Lower leg skin (tissue), 4 donors: ENCODE data around the gene GRB14. TPM values are rescaled to one million over a fixed set of nuclear protein-coding genes. Genes with fewer than 3 reads are reported as not detected.

Experiments used
- DNase-seq, 2 donors: peaks; one replicate each; pipeline ENCODE4 v3.0.0-alpha.2; 2019; ENCODE audit warnings: low spot score in 2 of 2
- H3K4me3 ChIP-seq: fragments of 200-600 bp; sonication (generic); 2 replicates; pipeline ENCODE4 v1.5.1; 2017; ENCODE audit warnings: mild to moderate bottlenecking, low read depth; ENCODE audit not compliant: poor library complexity, severe bottlenecking
- CTCF ChIP-seq, 3 donors: fragments of 450-650 bp; IDR thresholded peaks; one replicate each; pipeline ENCODE4 v1.5.1; 2016; ENCODE audit warnings: antibody characterized with exemption in 3 of 3, mild to moderate bottlenecking in 3 of 3, moderate library complexity in 2 of 3
- POLR2A ChIP-seq, 2 donors: fragments of 450-650 bp; IDR thresholded peaks; one replicate each; pipeline ENCODE4 v1.6.1; 2016 to 2017; ENCODE audit warnings: antibody characterized with exemption in 2 of 2, mild to moderate bottlenecking in 1 of 2, moderate library complexity in 1 of 2
- WGBS, 2 donors: methylation state at CpG; one replicate each; pipeline ENCODE4 v1.1.5; 2018; 5-methylcytosine and 5-hydroxymethylcytosine counted together
- intact Hi-C: fragments of 100-400 bp; cut with DNase I; formaldehyde crosslinking; loops from one replicate; pipeline ENCODE4 v1.15.0; 2023; ENCODE audit warnings: low total_unique reads
- total RNA-seq, 4 donors: library from RNA; depleted of rRNA; stranded (reverse); fragments of >200 nt; gene quantifications; one replicate each; pipeline ENCODE4 v1.1.0, GENCODE V29; 2016

GRB14 gene
- total RNA-seq, 4 donors from 2014 or later: 0.13 to 7.5 (median 4.6) TPM

- 50% methylated on average over 1 of the region's 1 CpG for WGBS, 2 donors
- TF ChIP-seq CTCF (IDR thresholded peaks at IDR 0.05) (no peak), POLR2A (IDR thresholded peaks at IDR 0.05) (no peak)
- intact Hi-C loops: no loop called here
- H3K4me3 ChIP-seq: no peak overlapping the region
- DNase-seq: no peak
These were observed 40.8 kb upstream of the GRB14 start for GRCh38 chr2:164662066-164662465.

DNA sequence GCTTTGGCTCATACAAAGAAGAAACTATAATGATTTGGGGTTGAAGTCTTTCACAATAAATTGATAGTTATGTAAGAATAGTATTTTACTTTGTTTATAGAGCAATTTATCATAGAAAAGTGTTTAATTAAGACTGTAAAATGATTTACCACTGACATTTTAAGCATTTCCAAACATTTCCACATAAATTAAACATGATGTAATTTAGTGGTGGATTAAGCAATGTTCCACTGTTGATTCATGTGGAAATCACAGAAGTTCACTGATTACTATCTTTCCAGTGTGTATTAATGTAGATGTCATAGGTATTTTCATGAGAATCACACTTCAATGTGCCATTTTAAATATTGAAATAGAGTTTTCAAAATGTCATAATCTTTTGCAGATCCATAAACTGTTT lies 40.1 kb upstream of the GRB14 start:
- no peak for DNase-seq
- TF ChIP-seq POLR2A (IDR thresholded peaks at IDR 0.05) (no peak), CTCF (IDR thresholded peaks at IDR 0.05) (no peak)
- intact Hi-C loops: no loop called here
- no peak overlapping the region for H3K4me3 ChIP-seq

- TF ChIP-seq POLR2A (IDR thresholded peaks at IDR 0.05) (no peak), CTCF (IDR thresholded peaks at IDR 0.05) (no peak)
- DNase-seq: no peak
- H3K4me3 ChIP-seq: no peak overlapping the region
- intact Hi-C loops: no loop called here
- WGBS, 2 donors: 48 to 81% methylated on average over 2 of the region's 2 CpGs
These were observed 35.8 kb upstream of the GRB14 start for GRCh38 chr2:164657129-164657528.

DNA sequence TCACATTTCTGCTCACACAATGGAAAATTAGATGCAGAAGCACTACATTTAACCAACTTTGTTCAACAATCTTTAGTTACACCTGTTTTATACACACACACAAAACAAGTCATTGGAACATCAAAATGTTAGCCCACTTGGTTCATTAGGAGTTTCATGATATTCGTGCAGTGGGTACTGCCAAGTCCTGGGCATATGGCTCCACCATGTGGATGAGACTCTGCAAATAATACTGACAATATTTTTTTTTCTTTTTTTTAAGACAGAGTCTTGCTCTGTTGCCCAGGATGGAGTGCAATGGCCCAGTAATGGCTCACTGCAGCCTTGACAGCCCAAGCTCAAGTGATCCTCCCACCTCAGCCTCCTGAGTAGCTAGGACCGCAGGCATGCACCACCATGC lies 34.5 kb upstream of the GRB14 start:
- TF ChIP-seq POLR2A (IDR thresholded peaks at IDR 0.05) (no peak), CTCF (IDR thresholded peaks at IDR 0.05) (no peak)
- intact Hi-C loops: no loop called here
- H3K4me3 ChIP-seq: no peak overlapping the region
- 85 to 90% methylated on average over 2 of the region's 2 CpGs for WGBS, 2 donors
- no peak for DNase-seq

DNA sequence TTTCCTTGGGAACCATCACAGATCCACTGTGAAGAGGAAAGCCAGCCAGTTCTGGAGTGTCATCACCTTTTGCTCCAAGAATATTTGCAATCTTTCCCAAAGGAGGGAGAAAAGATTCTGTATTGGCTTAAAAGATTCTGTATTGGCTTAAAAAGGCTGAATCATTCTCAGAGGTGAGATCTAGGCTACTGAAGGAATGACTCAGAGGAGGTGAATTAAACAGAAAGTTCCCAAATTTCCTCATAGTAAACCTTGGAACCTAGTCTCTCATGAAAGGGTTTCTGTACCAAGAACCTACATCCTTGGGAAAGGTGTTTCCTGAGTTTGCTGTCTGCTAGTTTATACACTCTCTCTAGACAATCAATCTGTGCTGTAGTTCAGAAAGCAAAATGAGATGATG lies 34.1 kb upstream of the GRB14 start:
- TF ChIP-seq CTCF (IDR thresholded peaks at IDR 0.05) (no peak), POLR2A (IDR thresholded peaks at IDR 0.05) (no peak)
- DNase-seq: no peak
- intact Hi-C loops: no loop called here
- no peak overlapping the region for H3K4me3 ChIP-seq

GRCh38 chr2:164651361-164651760 lies 30.1 kb upstream of the GRB14 start:
- TF ChIP-seq CTCF (IDR thresholded peaks at IDR 0.05): no peak
- TF ChIP-seq POLR2A (IDR thresholded peaks at IDR 0.05): no peak
- no peak for DNase-seq
- intact Hi-C loops: no loop called here
- no peak overlapping the region for H3K4me3 ChIP-seq
- 54 to 72% methylated on average over 1 of the region's 1 CpG for WGBS, 2 donors
